NOMO-1 treated with DMSO at 0.1 percent for 48 hours (cell line): Measurements from ENCODE around the gene MPZL3.

Experiments used
- DNase-seq: peaks from one replicate; lab custom pipeline; 2025; ENCODE audit not compliant: unreplicated experiment; lab: John Stamatoyannopoulos, UW

MPZL3 gene

DNA sequence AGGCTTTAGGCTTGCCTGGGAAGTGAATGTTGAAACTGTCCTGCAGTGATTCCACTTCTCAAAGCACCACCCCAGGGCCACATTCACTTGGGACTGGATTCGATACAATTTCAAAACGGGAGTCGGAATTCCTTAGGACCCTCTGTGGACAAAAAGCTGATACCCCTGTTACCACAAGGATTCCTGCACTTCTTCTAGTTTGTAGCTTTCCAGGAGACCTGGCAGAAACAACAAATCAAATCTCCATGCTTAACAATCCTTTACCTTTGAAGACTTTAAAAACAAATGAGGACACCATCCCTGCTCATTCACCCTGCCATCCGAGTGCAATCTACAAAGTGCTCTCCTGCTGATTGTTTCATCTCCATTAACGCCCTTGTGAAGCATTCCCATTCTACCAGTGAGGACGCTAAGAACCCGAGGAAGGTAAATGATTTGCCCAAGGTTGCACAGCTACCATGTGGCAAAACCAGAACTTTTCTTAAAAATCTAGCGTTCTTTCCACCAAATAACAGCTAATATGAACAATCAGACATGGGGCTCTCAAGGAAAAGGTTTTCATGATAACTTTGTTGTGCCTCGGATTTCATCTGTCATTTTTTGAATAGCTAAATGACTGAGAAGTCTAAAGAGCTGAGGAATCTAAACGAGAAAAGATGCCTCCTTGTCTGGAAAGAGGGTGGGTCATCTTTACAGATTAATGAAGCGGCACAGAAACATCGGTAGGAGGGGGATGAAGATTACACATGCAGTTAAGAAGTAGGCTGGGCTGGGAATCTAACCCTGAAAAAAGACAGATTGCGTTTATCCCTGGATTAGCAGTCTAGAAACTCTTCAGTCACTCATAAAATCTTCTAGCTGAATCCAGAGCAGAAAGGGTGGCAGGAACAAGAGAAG, 12.7 kb upstream of the MPZL3 start:
- DNase-seq: no peak

DNA sequence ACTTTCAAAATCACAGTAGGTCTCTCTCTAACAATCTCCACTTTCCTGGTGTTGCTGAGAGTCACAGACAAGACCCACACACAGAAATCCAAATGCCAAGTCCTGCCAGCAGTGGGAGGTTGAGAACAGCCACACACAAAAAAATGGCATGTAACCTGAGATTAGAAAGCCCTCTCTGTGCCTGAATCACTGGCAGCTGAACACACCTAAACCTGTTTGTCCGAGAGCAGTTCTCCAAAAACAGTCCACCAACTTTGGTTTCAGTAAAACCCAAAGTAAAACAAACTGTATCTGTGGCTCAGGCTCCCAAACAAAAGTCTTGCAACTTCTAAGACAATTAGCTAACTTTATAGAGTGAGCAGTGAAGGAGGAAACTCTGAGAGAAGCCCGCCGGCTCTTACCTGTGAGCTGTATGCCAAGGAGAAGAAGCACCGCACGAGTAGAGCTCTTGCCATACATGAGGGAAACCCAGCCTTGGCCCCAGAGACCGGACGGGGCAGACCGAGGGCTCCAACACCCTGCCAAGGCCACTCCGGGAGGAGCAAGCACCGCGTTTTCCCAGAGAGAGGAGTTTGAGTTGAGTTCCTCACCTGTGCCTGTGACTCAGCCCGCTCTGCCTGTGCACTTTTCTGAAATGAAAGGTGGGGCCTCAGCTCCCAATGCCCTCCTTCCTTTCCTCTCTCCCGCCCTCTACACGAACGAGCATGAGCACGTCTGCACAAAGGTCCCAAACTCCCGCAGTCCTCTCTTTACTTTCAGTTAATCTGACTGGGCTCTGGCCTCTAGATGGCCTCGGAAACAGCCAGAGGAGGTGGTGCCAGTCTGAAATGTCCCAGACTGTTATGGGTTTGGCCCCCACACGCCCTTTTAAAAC, 11.8 kb upstream of the MPZL3 start, which contains the start of gene MPZL2:
Gene MPZL2, minus strand, starts transcription at position 603 of the 874 bp plus-strand sequence. Its CDS starts 144 bp downstream, at position 459.
- DNase-seq: no peak

GRCh38 chr11:118263112-118263511, 10.9 kb upstream of the MPZL3 start:
- no peak for DNase-seq

- no peak for DNase-seq
These were observed 8.2 kb upstream of the MPZL3 start for GRCh38 chr11:118260353-118260752.

- DNase-seq: no peak
These were observed 7.0 kb upstream of the MPZL3 start for GRCh38 chr11:118259138-118259537.

DNA sequence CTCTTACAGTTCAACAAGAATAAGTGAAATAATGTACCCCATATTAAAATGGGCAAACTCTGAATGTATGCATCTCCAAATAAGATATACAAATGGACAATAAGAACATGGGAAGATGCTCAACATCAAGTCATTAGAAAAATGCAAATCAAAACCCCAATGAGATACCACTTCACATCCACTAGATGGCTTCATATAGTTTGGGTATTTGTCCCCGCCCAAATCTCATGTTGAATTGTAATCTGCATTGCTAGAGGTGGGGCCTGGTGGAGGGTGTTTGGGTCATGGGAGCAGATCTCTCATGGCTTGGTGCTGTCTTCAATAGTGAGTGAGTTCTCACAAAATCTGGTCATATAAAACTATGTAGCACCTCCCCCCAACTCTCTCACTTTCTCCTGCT, 6.2 kb upstream of the MPZL3 start:
- no peak for DNase-seq

- peak; percentile 24 for DNase-seq
These were observed 523 bp upstream of the MPZL3 start for GRCh38 chr11:118252688-118253087.

GRCh38 chr11:118247041-118247440, 5.1 kb downstream of the MPZL3 start:
- no peak for DNase-seq

GRCh38 chr11:118245936-118246562, 6.1 kb downstream of the MPZL3 start:
- no peak for DNase-seq

- DNase-seq: no peak
These were observed 8.0 kb downstream of the MPZL3 start for GRCh38 chr11:118243993-118244762.

DNA sequence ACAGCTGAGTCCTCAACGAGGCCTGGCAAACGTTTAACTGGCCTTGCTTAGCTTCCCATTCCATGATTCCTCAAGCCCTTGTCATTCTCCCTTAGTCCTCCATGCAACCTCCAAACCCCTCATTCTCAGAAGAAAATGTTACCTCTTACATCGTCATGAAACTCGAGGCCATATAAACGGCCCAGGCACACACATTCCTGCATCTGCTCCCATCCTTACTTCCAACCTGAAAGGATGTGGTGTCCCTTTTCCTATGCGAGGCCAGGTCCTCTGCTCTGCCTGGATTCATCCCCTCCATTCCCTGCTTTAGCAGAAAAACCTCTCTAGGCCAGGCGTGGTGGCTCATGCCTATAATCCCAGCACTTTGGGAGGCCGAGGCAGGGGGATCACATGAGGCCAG, 9.0 kb downstream of the MPZL3 start:
- no peak for DNase-seq

DNA sequence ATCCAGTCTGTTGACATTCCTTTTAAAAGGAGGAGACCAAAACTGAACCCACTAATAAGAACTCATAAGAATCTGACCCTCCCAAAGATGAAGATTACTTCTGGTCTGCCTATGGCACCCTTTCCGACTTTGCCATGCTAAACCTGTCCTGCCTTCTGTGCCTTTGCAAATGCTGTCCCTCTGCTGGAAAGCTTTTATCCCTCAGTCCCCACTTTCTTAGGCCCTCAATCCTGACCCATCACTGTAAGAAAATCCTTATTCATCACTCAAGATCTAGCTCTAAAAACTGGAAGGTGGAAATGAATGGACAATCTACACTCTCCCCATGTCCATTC, 10.4 kb downstream of the MPZL3 start:
- DNase-seq: no peak

DNA sequence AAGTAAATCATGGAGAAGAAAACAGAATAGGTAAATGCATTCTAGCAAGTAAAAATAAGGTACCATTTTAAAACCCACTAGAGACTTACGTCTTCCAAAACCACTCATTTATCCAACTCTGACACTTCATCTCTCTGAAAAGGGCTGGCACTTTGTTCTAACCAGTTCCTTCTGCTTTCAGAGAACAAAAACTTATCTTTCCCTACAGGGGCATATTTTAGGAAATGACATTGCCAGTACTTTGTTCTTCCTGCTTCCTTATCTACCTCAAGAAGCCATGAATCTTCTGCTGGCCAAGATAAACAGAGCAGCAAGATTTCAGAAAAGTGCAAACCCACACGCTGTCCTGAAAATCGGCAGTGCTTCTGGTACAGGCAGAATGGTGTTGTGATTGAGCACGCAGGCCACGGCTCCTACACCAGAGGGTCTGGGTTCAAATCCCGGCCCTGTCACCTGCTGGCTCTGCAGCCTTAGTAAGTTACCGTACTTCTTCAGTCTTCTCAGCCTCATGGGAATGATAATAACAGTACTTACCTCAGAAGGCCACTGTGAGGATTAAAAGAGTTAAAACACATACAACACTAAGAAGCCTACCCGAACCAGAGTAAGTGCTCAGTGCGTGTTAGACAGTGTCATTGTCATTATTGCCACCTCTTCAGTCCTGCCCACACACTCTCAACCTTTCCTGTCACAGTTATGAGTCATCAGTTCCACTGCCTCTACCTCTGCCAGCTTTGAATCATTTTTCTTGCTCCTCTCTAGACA, 11.0 kb downstream of the MPZL3 start:
- DNase-seq: peak; percentile 87

DNA sequence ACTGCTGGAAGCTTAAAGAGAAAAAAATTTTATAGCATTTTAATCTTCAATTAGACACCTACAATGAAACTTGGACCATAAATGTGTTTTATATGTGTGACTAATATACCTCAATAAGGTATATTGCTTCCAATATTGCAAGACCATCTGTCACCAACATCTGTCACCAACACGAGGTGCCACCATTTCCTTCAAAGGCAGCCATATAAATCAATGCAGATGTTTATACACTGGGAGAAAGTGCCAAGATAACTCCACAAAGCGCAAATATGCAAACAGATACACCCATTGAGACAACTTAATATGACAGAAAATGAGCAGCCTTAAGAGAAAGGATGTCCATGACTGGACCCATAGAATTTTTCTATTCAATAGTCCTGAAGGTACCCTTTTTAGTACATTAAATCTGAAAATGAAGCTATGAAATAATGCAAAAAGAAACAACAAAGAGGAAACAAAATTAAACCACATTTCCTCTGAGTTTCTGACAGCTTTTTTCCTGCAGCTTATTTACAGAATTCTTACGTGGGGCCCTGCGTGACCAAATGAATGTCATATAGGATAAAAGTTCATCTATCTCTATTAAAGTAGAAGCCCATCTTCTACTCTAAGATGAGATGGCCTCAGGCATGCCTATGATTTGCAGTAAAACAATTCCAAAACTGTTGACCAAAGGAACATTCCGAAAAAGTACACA, 12.5 kb downstream of the MPZL3 start:
- no peak for DNase-seq

GRCh38 chr11:118238929-118239328, 13.2 kb downstream of the MPZL3 start:
- DNase-seq: peak; percentile 26

GRCh38 chr11:118238421-118238820, 13.7 kb downstream of the MPZL3 start:
- DNase-seq: peak; percentile 62

DNA sequence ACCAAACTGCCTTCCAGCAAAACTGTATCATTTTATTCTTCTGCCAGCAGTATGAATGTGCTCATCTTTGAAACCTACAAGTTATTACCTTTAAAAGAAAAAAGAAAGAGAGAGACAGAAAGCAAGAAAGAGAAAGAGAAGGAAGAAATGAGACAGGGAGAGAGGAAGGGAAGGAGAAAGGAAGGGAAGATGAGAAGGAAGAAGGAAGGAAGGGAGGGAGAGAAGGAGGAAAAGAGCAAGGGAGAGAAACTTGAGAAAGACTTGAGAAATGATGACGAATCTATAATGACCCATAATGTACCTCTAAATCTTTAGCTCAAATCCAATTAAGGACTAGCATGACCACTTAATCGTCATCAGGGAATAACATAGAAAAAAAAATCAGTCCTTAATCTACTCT, 16.0 kb downstream of the MPZL3 start:
- DNase-seq: no peak

DNA sequence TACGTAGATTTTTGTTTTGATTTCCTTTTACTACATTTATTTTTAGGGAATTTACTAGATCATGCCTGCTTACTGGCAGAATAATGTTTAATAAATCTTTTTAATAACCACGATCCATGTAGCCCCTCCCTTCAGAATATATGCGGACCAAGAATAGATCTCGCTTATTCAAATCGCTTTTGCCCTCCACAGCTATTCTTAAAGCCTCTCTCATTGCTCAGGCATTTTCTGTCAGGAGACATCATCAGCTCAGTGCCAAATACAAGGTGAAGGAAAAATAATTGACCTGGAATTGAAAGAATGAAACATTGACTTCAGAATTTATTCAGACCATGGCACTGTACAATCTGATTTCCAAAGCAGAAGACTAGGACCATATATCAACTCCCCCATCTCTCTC, 17.3 kb downstream of the MPZL3 start:
- no peak for DNase-seq

DNA sequence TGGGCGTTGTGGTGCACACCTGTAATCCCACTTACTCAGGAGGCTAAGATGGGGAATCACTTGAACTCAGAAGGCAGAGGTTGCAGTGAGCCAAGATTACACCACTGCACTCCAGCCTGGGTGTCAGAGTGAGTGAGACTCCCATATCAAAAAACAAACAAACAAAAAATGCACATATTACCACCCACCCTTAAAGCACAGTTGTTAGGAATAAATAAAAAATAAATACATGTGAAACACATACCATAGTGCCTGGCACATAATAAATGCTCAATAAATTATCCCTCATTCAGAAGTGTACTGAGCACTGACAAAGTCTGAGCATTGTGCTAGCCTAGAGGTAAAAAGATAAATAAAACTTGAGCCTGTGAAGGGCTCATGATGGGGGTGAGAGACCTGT, 18.3 kb downstream of the MPZL3 start:
- DNase-seq: no peak
